Vagina (tissue), 2 donors: ENCODE measurements around the gene GLB1L3. TPM values are rescaled to one million over a fixed set of nuclear protein-coding genes. Genes with fewer than 3 reads are reported as not detected.

Experiments used
- DNase-seq, 2 donors: peaks; one replicate each; pipeline ENCODE4 v3.0.0-alpha.2; 2017; ENCODE audit errors: extremely low spot score in 2 of 2
- H3K27ac ChIP-seq: fragments of 200-600 bp; sonication (generic); one replicate; pipeline ENCODE4 v1.5.1; 2019
- H3K27me3 ChIP-seq: fragments of 200-600 bp; sonication (generic); one replicate; pipeline ENCODE4 v1.5.1; 2019
- H3K36me3 ChIP-seq, 2 donors: fragments of 200-600 bp; sonication (generic); one replicate each; pipeline ENCODE4 v1.5.1; 2017 to 2019
- H3K4me1 ChIP-seq: fragments of 200-600 bp; sonication (generic); one replicate; pipeline ENCODE4 v1.5.1; 2019
- H3K4me3 ChIP-seq, 2 donors: fragments of 200-600 bp; sonication (generic); 1 replicate in 1 of 2; 2 replicates in 1 of 2; pipeline ENCODE4 v1.5.1; 2016 to 2019
- H3K9me3 ChIP-seq: fragments of 200-600 bp; sonication (generic); one replicate; pipeline ENCODE4 v1.5.1; 2019
- CTCF ChIP-seq, 3 experiments: fragments of 450-650 bp in 2 of 3; fragments of 200-600 bp in 1 of 3; sonication (generic) in 1 of 3; IDR thresholded peaks; one replicate each; pipeline ENCODE4 v1.5.1; 2017 to 2019; ENCODE audit warnings: antibody characterized with exemption in 3 of 3, mild to moderate bottlenecking in 2 of 3, moderate library complexity in 2 of 3
- POLR2A ChIP-seq, 2 donors: fragments of 450-650 bp; IDR thresholded peaks; one replicate each; pipeline ENCODE4 v1.6.1; 2017; ENCODE audit warnings: antibody characterized with exemption in 2 of 2, mild to moderate bottlenecking in 2 of 2, moderate library complexity in 2 of 2
- POLR2AphosphoS5 ChIP-seq, 2 donors: sonication (generic); formaldehyde crosslinking; IDR thresholded peaks; one replicate each; pipeline ENCODE4 v1.9.0; 2017; ENCODE audit warnings: antibody characterized with exemption in 2 of 2, mild to moderate bottlenecking in 2 of 2, low read depth in 1 of 2; ENCODE audit not compliant: insufficient read depth in 1 of 2
- intact Hi-C: fragments of 100-400 bp; cut with DNase I; formaldehyde crosslinking; loops from one replicate; pipeline ENCODE4 v1.15.1; 2023
- total RNA-seq: library from RNA; depleted of rRNA; stranded (reverse); fragments of >200 nt; gene quantifications from one replicate; pipeline ENCODE4 v1.2.3, GENCODE V29; 2016

The GLB1L3 gene
- total RNA-seq, 1 donor from 2014 or later: 2.2 TPM

GRCh38 chr11:134338068-134338467, 61.9 kb downstream of the GLB1L3 start:
- no peaks in the 10 kb centered on the region for H3K36me3 ChIP-seq
- no peak overlapping the region for H3K27ac ChIP-seq
- H3K27me3 ChIP-seq: no peaks in the 10 kb centered on the region
- TF ChIP-seq CTCF (IDR thresholded peaks at IDR 0.05) (no peak), POLR2A (IDR thresholded peaks at IDR 0.05) (no peak), POLR2AphosphoS5 (IDR thresholded peaks at IDR 0.05; ENCODE audit: insufficient read depth in 1 of 2, low read depth in 1 of 2) (no peak)
- H3K4me3 ChIP-seq: no peak overlapping the region
- peak in 1 of 2 donors; percentile 90 for DNase-seq
- no peaks in the 10 kb centered on the region for H3K9me3 ChIP-seq
- no peaks in the 10 kb centered on the region for H3K4me1 ChIP-seq
- intact Hi-C loops: no loop called here

GRCh38 chr11:134338654-134339053, 62.5 kb downstream of the GLB1L3 start:
- peak in 1 of 2 donors; percentile 84 for DNase-seq
- Histone ChIP-seq H3K9me3 (no peaks in the 10 kb centered on the region), H3K27me3 (no peaks in the 10 kb centered on the region), H3K4me3 (no peak overlapping the region), H3K36me3 (no peaks in the 10 kb centered on the region), H3K27ac (no peak overlapping the region), H3K4me1 (no peaks in the 10 kb centered on the region)
- no peak for TF ChIP-seq CTCF (IDR thresholded peaks at IDR 0.05)
- TF ChIP-seq POLR2AphosphoS5 (IDR thresholded peaks at IDR 0.05; ENCODE audit: insufficient read depth in 1 of 2, low read depth in 1 of 2): no peak
- no peak for TF ChIP-seq POLR2A (IDR thresholded peaks at IDR 0.05)
- intact Hi-C loops: no loop called here

- Histone ChIP-seq H3K4me3 (no peak overlapping the region), H3K9me3 (no peaks in the 10 kb centered on the region), H3K27ac (no peak overlapping the region), H3K36me3 (no peaks in the 10 kb centered on the region), H3K27me3 (no peaks in the 10 kb centered on the region), H3K4me1 (no peaks in the 10 kb centered on the region)
- TF ChIP-seq POLR2A (IDR thresholded peaks at IDR 0.05): no peak
- TF ChIP-seq POLR2AphosphoS5 (IDR thresholded peaks at IDR 0.05; ENCODE audit: insufficient read depth in 1 of 2, low read depth in 1 of 2): no peak
- TF ChIP-seq CTCF (IDR thresholded peaks at IDR 0.05): no peak
- no peak for DNase-seq
- intact Hi-C loops: no loop called here
Observed at GRCh38 chr11:134339756-134340155, 63.6 kb downstream of the GLB1L3 start.

GRCh38 chr11:134340354-134340964, 64.3 kb downstream of the GLB1L3 start:
- Histone ChIP-seq H3K4me1 (no peaks in the 10 kb centered on the region), H3K36me3 (no peaks in the 10 kb centered on the region), H3K27me3 (no peaks in the 10 kb centered on the region), H3K27ac (no peak overlapping the region), H3K9me3 (no peaks in the 10 kb centered on the region), H3K4me3 (no peak overlapping the region)
- DNase-seq: peak in 1 of 2 donors; percentile 72
- intact Hi-C loops: no loop called here
- TF ChIP-seq CTCF (IDR thresholded peaks at IDR 0.05) (no peak), POLR2A (IDR thresholded peaks at IDR 0.05) (no peak), POLR2AphosphoS5 (IDR thresholded peaks at IDR 0.05; ENCODE audit: insufficient read depth in 1 of 2, low read depth in 1 of 2) (no peak)

- Histone ChIP-seq H3K36me3 (no peaks in the 10 kb centered on the region), H3K4me3 (no peak overlapping the region), H3K27ac (no peak overlapping the region), H3K27me3 (no peaks in the 10 kb centered on the region), H3K9me3 (no peaks in the 10 kb centered on the region), H3K4me1 (no peaks in the 10 kb centered on the region)
- peak; percentile 49 to 89 for DNase-seq
- TF ChIP-seq CTCF (IDR thresholded peaks at IDR 0.05) (no peak), POLR2AphosphoS5 (IDR thresholded peaks at IDR 0.05; ENCODE audit: insufficient read depth in 1 of 2, low read depth in 1 of 2) (no peak), POLR2A (IDR thresholded peaks at IDR 0.05) (no peak)
- intact Hi-C loops: no loop called here
Observed at GRCh38 chr11:134341805-134342571, 65.8 kb downstream of the GLB1L3 start.
